CD4-positive, alpha-beta T cell (primary cell): Measurements from ENCODE around the gene RIPOR1. TPM values are rescaled to one million over a fixed set of nuclear protein-coding genes. Genes with fewer than 3 reads are reported as not detected.

Experiments used
- ATAC-seq: fragments of 200-7000 bp; cut with Tn5 transposase; one replicate; pipeline ENCODE4 v1.10.0; 2022; ENCODE audit warnings: mild to moderate bottlenecking; ENCODE audit not compliant: poor library complexity
- CTCF ChIA-PET: fragments of 350-600 bp; sonication (Branson Sonifier 250); formaldehyde crosslinking; loops from one replicate; lab custom pipeline; 2021; ENCODE audit warnings: antibody characterized with exemption, inconsistent platforms; lab: Charles Lee
- POLR2A ChIA-PET: fragments of 350-600 bp; sonication (Branson Sonifier 250); formaldehyde crosslinking; loops from one replicate; lab custom pipeline; 2021; ENCODE audit warnings: antibody characterized with exemption, inconsistent platforms; lab: Charles Lee
- DNase-seq, 14 experiments: peaks; one replicate each; pipeline ENCODE4 v3.0.0-alpha.2; 2013 to 2020; ENCODE audit warnings: mixed read lengths in 2 of 14
- H3K27ac ChIP-seq, 2 donors: one replicate each; pipeline versions ENCODE4 v1.5.1 to v1.7.0; 2013; ENCODE audit warnings: low read length in 2 of 2, low read depth in 1 of 2, mild to moderate bottlenecking in 1 of 2
- H3K27me3 ChIP-seq, 2 experiments: 1 replicate in 1 of 2; 2 replicates in 1 of 2; pipeline versions ENCODE4 v1.6.1 to v1.7.0; 2013; ENCODE audit warnings: low read length in 2 of 2, control low read depth in 1 of 2, mild to moderate bottlenecking in 1 of 2, moderate library complexity in 1 of 2; ENCODE audit not compliant: insufficient read depth in 2 of 2, control insufficient read depth in 1 of 2
- H3K36me3 ChIP-seq: one replicate; pipeline ENCODE4 v1.6.1; 2013; ENCODE audit warnings: low read length, control low read depth; ENCODE audit not compliant: insufficient read depth
- H3K4me1 ChIP-seq: one replicate; pipeline ENCODE4 v1.6.1; 2013; ENCODE audit warnings: low read length, control low read depth; ENCODE audit not compliant: insufficient read depth
- H3K4me3 ChIP-seq: one replicate; pipeline ENCODE4 v1.5.1; 2013; ENCODE audit warnings: mild to moderate bottlenecking, low read length, moderate library complexity
- H3K9me3 ChIP-seq, 2 experiments: 1 replicate in 1 of 2; 2 replicates in 1 of 2; pipeline versions ENCODE4 v1.6.1 to v1.7.0; 2013; ENCODE audit warnings: low read length in 2 of 2, mild to moderate bottlenecking in 2 of 2, control low read depth in 1 of 2, moderate library complexity in 1 of 2; ENCODE audit not compliant: control insufficient read depth in 1 of 2, insufficient read depth in 1 of 2
- H3K27ac Mint-ChIP-seq: one replicate; pipeline ENCODE4 v1.8.0; 2020; ENCODE audit warnings: mixed read lengths
- H3K27me3 Mint-ChIP-seq: one replicate; pipeline ENCODE4 v1.8.0; 2021; ENCODE audit warnings: mixed read lengths
- H3K36me3 Mint-ChIP-seq: one replicate; pipeline ENCODE4 v1.8.0; 2021; ENCODE audit warnings: low read depth, mixed read lengths
- H3K4me1 Mint-ChIP-seq: one replicate; pipeline ENCODE4 v1.8.0; 2021; ENCODE audit warnings: low read depth, mixed read lengths
- H3K4me3 Mint-ChIP-seq: one replicate; pipeline ENCODE4 v1.8.0; 2020; ENCODE audit warnings: mild to moderate bottlenecking, mixed read lengths
- H3K9me3 Mint-ChIP-seq: one replicate; pipeline ENCODE4 v1.8.0; 2020; ENCODE audit warnings: mixed read lengths
- intact Hi-C, 2 experiments: fragments of 100-400 bp; cut with DNase I in 1 of 2; cut with micrococcal nuclease in 1 of 2; formaldehyde crosslinking; loops; one replicate each; pipeline versions ENCODE4 v1.15.1 to v1.9.0; 2023 to 2025; cut with DNase I, micrococcal nuclease
- polyA plus RNA-seq, 2 donors: library from polyadenylated mRNA; unstranded; fragments of 120-200 nt; gene quantifications; one replicate each; pipeline ENCODE4 v1.2.1, GENCODE V29; 2013
- total RNA-seq, 174 experiments: library from RNA in 2 of 174; stranded (reverse) in 2 of 174; gene quantifications; one replicate each; pipeline ENCODE4 v1.2.3 and lab custom pipeline; 2021 to 2026
- TF ChIP-seq, protein P1 (sequence below): fragments of 200-600 bp; IDR thresholded peaks from one replicate; pipeline ENCODE4 v1.8.0; 2022; ENCODE audit warnings: antibody characterized with exemption, mild to moderate bottlenecking

Gene RIPOR1, protein sequence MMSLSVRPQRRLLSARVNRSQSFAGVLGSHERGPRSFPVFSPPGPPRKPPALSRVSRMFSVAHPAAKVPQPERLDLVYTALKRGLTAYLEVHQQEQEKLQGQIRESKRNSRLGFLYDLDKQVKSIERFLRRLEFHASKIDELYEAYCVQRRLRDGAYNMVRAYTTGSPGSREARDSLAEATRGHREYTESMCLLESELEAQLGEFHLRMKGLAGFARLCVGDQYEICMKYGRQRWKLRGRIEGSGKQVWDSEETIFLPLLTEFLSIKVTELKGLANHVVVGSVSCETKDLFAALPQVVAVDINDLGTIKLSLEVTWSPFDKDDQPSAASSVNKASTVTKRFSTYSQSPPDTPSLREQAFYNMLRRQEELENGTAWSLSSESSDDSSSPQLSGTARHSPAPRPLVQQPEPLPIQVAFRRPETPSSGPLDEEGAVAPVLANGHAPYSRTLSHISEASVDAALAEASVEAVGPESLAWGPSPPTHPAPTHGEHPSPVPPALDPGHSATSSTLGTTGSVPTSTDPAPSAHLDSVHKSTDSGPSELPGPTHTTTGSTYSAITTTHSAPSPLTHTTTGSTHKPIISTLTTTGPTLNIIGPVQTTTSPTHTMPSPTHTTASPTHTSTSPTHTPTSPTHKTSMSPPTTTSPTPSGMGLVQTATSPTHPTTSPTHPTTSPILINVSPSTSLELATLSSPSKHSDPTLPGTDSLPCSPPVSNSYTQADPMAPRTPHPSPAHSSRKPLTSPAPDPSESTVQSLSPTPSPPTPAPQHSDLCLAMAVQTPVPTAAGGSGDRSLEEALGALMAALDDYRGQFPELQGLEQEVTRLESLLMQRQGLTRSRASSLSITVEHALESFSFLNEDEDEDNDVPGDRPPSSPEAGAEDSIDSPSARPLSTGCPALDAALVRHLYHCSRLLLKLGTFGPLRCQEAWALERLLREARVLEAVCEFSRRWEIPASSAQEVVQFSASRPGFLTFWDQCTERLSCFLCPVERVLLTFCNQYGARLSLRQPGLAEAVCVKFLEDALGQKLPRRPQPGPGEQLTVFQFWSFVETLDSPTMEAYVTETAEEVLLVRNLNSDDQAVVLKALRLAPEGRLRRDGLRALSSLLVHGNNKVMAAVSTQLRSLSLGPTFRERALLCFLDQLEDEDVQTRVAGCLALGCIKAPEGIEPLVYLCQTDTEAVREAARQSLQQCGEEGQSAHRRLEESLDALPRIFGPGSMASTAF
- total RNA-seq (10 to 100 TPM; 21.3 to 25.4 TPM), total RNA-seq (lab: John Stamatoyannopoulos, UW) (2.7 to 56.9 (median 10.8) reads per million in 172 experiments)
- 19.8 TPM for polyA plus RNA-seq (2013, experiment 1 of 2)
- polyA plus RNA-seq (2013, experiment 2 of 2) = 27.5 TPM

DNA sequence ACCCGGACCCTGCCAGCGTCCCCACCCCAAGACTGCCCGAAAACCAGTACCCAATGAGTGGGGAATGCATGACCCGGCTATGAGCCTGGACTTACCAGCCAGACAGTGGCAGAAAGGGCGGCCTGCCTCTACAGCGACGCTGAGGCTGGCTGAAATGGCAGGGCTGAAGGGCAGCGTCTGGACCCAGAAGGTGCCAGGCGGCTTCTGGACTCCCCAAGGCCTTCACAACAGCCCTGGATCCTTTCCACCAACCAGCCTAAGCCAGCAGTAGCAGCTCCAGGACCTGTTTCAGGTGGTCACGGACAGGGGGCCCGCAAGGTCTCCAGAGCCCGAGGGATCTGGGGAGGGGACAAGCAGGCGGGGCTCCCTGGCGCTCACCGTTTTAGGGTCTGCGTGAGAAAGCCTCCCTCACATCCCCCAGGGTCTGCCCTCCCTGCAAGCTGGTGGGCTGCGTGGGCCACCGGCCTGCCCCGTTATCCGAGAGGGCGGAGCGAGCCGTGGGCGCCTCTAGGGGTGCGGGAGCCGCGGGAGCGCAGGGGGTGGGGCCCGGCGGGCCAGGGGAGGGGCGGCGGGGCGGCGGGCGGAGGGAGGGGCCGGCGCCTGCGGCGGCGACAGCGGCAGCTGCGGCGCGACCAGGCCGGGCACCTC, at the start of gene RIPOR1:
Gene RIPOR1, plus strand, starts transcription at position 608 of the 648 bp plus-strand sequence. CDS start 9,618 bp downstream, outside the sequence.
- peak in 10 of 14 experiments; percentile 32 to 76 (median 48) for DNase-seq
- intact Hi-C loops = no loop called here
- H3K27me3 Mint-ChIP-seq = peaks cover 20% of the 10 kb centered on the region
- TF ChIP-seq, protein P1, sequence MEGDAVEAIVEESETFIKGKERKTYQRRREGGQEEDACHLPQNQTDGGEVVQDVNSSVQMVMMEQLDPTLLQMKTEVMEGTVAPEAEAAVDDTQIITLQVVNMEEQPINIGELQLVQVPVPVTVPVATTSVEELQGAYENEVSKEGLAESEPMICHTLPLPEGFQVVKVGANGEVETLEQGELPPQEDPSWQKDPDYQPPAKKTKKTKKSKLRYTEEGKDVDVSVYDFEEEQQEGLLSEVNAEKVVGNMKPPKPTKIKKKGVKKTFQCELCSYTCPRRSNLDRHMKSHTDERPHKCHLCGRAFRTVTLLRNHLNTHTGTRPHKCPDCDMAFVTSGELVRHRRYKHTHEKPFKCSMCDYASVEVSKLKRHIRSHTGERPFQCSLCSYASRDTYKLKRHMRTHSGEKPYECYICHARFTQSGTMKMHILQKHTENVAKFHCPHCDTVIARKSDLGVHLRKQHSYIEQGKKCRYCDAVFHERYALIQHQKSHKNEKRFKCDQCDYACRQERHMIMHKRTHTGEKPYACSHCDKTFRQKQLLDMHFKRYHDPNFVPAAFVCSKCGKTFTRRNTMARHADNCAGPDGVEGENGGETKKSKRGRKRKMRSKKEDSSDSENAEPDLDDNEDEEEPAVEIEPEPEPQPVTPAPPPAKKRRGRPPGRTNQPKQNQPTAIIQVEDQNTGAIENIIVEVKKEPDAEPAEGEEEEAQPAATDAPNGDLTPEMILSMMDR = no peak
- H3K36me3 Mint-ChIP-seq = no peaks in the 10 kb centered on the region
- Histone ChIP-seq H3K4me3 (peak within 1 kb of the TSS; percentile 56), H3K27me3 (peaks cover 22 to 25% of the 10 kb centered on the region in 2 experiments), H3K9me3 (no peaks in the 10 kb centered on the region), H3K36me3 (no peaks in the 10 kb centered on the region), H3K4me1 (peaks cover 35% of the 10 kb centered on the region), H3K27ac (no peak within 1 kb of the TSS)
- no peaks in the 10 kb centered on the region for H3K9me3 Mint-ChIP-seq
- H3K27ac Mint-ChIP-seq = no peak within 1 kb of the TSS
- POLR2A ChIA-PET = interaction anchor here (0.9 to 2.1 kb wide), 6 partner anchors 9 to 132 kb away, joined by 3 to 13 read pairs (median 4); partner anchors contain the start of genes ACD, CARMIL2 and CTCF
- CTCF ChIA-PET = interaction anchor here (0.6 to 6.1 kb wide), 4 partner anchors 7 to 117 kb away, joined by 3 to 45 read pairs (median 4); partner anchors contain the start of gene CARMIL2
- peak; percentile 81 for ATAC-seq
- peak within 1 kb of the TSS; percentile 85 for H3K4me3 Mint-ChIP-seq
- H3K4me1 Mint-ChIP-seq = peaks cover 25% of the 10 kb centered on the region

DNA sequence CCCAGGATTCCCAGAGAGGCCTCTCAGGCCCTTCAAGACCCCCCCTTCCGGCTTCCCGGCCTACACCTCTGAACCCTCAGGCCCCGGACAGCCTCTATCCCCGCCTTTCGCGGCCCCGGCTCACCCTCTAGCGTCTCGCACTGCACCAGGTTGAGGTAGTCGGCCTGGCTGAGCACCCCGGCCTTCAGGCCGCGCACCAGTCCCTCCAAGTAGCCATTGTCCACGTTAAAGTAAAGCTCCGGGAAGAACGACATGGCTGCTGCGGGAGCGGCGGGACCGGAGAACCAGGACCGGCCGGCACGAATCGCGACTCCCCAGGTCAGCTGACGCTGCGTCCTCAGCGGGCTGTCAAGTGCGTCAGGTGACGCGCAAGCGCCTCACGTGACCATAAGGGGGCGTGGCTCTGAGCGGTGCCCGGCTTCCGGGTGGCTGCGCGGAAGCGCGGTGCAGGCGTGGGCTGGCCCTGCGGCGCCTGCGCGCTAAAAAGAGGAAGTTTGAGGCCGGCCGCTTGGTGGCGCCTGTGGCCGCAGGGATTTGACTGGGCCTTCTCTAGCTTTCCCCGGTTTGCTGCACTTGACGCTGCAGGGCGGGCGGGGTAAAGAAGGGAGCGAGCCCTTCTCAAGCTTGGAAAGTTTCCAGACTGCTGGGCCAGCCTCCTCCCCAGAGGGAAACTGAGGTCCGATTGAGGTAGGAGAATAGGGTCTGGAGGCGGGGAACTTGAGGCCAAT, 47.6 kb upstream of the RIPOR1 start, which contains the start of gene ATP6V0D1:
Gene ATP6V0D1, minus strand, starts transcription at position 325 of the 728 bp plus-strand sequence. Its CDS starts 71 bp downstream, at position 254.
- POLR2A ChIA-PET = interaction anchor here (0.6 to 2.2 kb wide), 26 partner anchors 10 to 957 kb away, joined by 3 to 16 read pairs (median 4); partner anchors contain the start of genes ACD, CARMIL2, CTCF and FHOD1
- intact Hi-C loops = loop anchor here (2.0 to 5.0 kb wide), 3 partner anchors 41 to 238 kb away; partner anchors contain the start of genes C16orf86 (in 1 of the 2), ENKD1 (in 1 of the 2) and GFOD2 (in 1 of the 2)
- CTCF ChIA-PET = interaction anchor here (0.5 to 2.6 kb wide), 35 partner anchors 10 to 746 kb away, joined by 3 to 48 read pairs (median 4); partner anchors contain the start of genes ACD, CTCF, GFOD2 and NFATC3
- Histone ChIP-seq H3K27me3 (no peaks in the 10 kb centered on the region), H3K27ac (peak within 1 kb of the TSS; percentile 98 to 100), H3K9me3 (no peaks in the 10 kb centered on the region), H3K36me3 (peaks cover 11% of the 10 kb centered on the region), H3K4me1 (peaks cover 53% of the 10 kb centered on the region), H3K4me3 (peak within 1 kb of the TSS; percentile 100)
- TF ChIP-seq, protein P1 = peak; percentile 81
- Mint-ChIP-seq H3K27me3 (no peaks in the 10 kb centered on the region), H3K9me3 (no peaks in the 10 kb centered on the region), H3K36me3 (peaks cover 32% of the 10 kb centered on the region), H3K4me1 (peaks cover 54% of the 10 kb centered on the region), H3K4me3 (peak within 1 kb of the TSS; percentile 98), H3K27ac (peak within 1 kb of the TSS; percentile 95)
- DNase-seq = peak; percentile 96 to 100 (median 99)
- peak; percentile 87 for ATAC-seq
